ENCODE measurements around the gene NOC4L. TPM values are rescaled to one million over a fixed set of nuclear protein-coding genes. Genes with fewer than 3 reads are reported as not detected.

Gene NOC4L
- total RNA-seq, 1 experiment from 2014 or later = 36.5 TPM

- Histone ChIP-seq H2AFZ (ENCODE audit: low read length) (no peak overlapping the region), H4K8ac (replicated peaks; ENCODE audit: insufficient read length, low read depth, low read length) (no peak overlapping the region), H2BK15ac (ENCODE audit: low read depth, low read length) (no peak overlapping the region), H2BK20ac (ENCODE audit: low read depth, low read length, poor library complexity, severe bottlenecking) (no peak overlapping the region), H3K9ac (ENCODE audit: extremely low read depth, insufficient read length, low read length) (no peak overlapping the region), H4K91ac (ENCODE audit: insufficient read length, low read depth, low read length) (no peak overlapping the region), H3K56ac (ENCODE audit: insufficient read length, low read depth, low read length) (no peak overlapping the region), H3K79me2 (ENCODE audit: insufficient read depth, low read length) (no peaks in the 10 kb centered on the region), H3K14ac (ENCODE audit: insufficient read depth, low read length) (no peak overlapping the region; the same call in 1 of the 2 replicates), H3K9me3 (ENCODE audit: control insufficient read depth, low read depth, low read length) (no peaks in the 10 kb centered on the region), H2AK5ac (ENCODE audit: insufficient read length, low read length) (no peak overlapping the region), H3K4ac (ENCODE audit: low read depth, low read length) (no peak overlapping the region), H2BK120ac (ENCODE audit: low read depth, low read length, poor library complexity, severe bottlenecking) (no peak overlapping the region), H3K4me1 (ENCODE audit: insufficient read depth, low read length) (no peaks in the 10 kb centered on the region), H3K27ac (ENCODE audit: insufficient read length, low read depth, low read length) (no peak overlapping the region), H3K23me2 (ENCODE audit: insufficient read length, low read depth, low read length, poor library complexity, severe bottlenecking) (no peaks in the 10 kb centered on the region), H3K23ac (ENCODE audit: insufficient read length, low read depth, low read length) (no peak overlapping the region), H3K27me3 (ENCODE audit: insufficient read depth, low read length) (no peaks in the 10 kb centered on the region; the same call in 1 of the 2 replicates), H3K4me2 (ENCODE audit: insufficient read depth, insufficient read length, low read length) (no peak overlapping the region), H2BK5ac (ENCODE audit: insufficient read length, low read length) (no peak overlapping the region), H4K20me1 (ENCODE audit: control insufficient read depth, insufficient read depth, insufficient read length) (no peaks in the 10 kb centered on the region), H4K5ac (ENCODE audit: insufficient read length, low read depth, low read length) (no peak overlapping the region), H2BK12ac (ENCODE audit: insufficient read length, low read depth, low read length) (no peak overlapping the region), H3T11ph (ENCODE audit: low read length) (no peak overlapping the region), H3K18ac (ENCODE audit: insufficient read length, low read depth, low read length) (no peak overlapping the region), H3K79me1 (ENCODE audit: insufficient read depth, low read depth, low read length, poor library complexity, severe bottlenecking) (no peaks in the 10 kb centered on the region)
- Mint-ChIP-seq H3K27me3 (ENCODE audit: low read depth) (peaks cover 54% of the 10 kb centered on the region), H3K36me3 (ENCODE audit: insufficient read depth in 1 of 3, low read depth in 3 of 3) (peaks cover 0 to 6% (median 0%) of the 10 kb centered on the region in 3 experiments; a peak in 1 of 7 replicates), H3K27ac (no peak overlapping the region), H3K4me1 (0 out of 4 replicates have a peak, but pooled peaks cover 0 to 2% of the 10 kb centered on the region in 2 experiments), H3K9me3 (peaks cover 9 to 13% of the 10 kb centered on the region in 2 experiments; a peak in 4 of 5 replicates), H3K4me3 (no peak overlapping the region)
- WGBS (ENCODE audit: extremely low coverage, insufficient read length, low lambda C conversion rate) = no CpG with 5 or more reads among the region's 11 CpGs
- no peak for DNase-seq
- peak; percentile 49 for TF ChIP-seq CTCF (conservative IDR thresholded peaks at IDR 0.05)
Measured at GRCh38 chr12:132163911-132164288, 19.6 kb downstream of the NOC4L start.
